ENCODE measurements around the gene CRYBG2.

GRCh38 chr1:26302733-26303405 lies 51.1 kb downstream of the CRYBG2 start:
- no peak for TF ChIP-seq FOXA1 (IDR thresholded peaks at IDR 0.05)
- no peak for TF ChIP-seq BHLHE40 (IDR thresholded peaks at IDR 0.05; ENCODE audit: borderline replicate concordance)
